ENCODE results near the gene SLC19A1.

The SLC19A1 gene

GRCh38 chr21:45515241-45516061 is 26.8 kb downstream of the SLC19A1 start:
- DNase-seq = no peak

DNA sequence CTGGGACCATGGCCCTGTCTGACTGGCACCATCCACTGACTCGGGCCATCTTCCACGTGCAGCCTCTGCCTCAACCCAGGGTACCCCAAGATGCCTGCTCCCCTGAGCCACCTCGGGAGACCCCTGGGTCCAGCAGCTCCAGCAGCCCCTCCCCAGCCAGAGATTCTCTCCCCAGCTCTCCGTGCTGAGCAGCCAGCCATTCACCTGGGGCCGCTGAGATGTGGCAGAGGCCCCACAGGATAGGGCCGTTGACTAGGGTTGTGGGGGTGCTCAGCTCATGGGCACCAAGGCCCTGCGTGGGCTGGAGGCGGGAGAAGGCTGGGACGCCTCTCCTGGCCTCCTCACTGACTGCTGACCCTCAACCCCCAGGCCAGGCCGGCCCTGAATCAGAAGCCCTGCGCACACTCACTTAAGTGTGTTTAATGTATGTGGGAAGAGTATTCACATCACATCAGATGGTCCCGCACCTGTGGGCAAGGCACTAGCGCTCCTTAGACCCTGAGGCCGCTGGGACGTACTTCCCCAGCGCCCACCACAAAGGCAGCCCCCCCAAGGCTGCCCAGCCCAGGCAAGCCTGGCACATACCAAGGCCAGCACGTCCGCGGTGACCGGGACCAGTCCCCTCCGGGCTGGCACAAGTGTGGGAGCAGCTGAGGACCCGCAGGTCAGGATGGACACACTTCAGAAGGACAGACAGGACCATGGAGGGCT is 27.8 kb downstream of the SLC19A1 start:
- no peak for DNase-seq

GRCh38 chr21:45513741-45514310 is 28.4 kb downstream of the SLC19A1 start:
- no peak for DNase-seq

- DNase-seq = no peak
Observed at GRCh38 chr21:45513003-45513717, 29.1 kb downstream of the SLC19A1 start.

- DNase-seq = no peak
Observed at GRCh38 chr21:45512626-45513002, 29.6 kb downstream of the SLC19A1 start.

GRCh38 chr21:45511661-45512431 is 30.4 kb downstream of the SLC19A1 start:
- no peak for DNase-seq

GRCh38 chr21:45511007-45511406 is 31.2 kb downstream of the SLC19A1 start:
- DNase-seq = no peak

DNA sequence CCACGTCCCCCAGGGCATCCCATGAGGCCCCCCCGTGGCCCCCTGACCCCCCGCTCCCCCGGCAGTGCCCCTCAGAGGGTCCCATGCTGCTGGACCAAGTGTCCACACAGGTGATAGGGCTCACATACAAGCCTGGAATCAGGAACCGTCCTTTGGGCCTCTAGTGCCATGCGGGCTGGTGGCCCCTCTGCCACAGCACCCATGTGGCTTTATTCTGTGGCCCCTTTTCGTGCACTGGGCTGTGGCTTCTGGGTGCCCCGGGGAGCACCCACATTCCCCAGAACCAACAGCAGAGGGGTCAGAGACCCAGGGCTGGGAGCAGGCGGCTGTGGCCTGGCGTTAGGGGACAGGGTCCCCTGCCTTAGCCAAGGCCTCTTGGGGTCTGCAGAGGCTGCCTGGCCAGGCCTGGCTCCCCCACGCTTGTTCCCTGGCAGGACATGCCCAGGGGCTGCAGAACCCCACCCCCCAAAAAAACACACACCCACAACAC is 31.7 kb downstream of the SLC19A1 start:
- DNase-seq = no peak

GRCh38 chr21:45509566-45510465 is 32.4 kb downstream of the SLC19A1 start:
- DNase-seq = no peak

DNA sequence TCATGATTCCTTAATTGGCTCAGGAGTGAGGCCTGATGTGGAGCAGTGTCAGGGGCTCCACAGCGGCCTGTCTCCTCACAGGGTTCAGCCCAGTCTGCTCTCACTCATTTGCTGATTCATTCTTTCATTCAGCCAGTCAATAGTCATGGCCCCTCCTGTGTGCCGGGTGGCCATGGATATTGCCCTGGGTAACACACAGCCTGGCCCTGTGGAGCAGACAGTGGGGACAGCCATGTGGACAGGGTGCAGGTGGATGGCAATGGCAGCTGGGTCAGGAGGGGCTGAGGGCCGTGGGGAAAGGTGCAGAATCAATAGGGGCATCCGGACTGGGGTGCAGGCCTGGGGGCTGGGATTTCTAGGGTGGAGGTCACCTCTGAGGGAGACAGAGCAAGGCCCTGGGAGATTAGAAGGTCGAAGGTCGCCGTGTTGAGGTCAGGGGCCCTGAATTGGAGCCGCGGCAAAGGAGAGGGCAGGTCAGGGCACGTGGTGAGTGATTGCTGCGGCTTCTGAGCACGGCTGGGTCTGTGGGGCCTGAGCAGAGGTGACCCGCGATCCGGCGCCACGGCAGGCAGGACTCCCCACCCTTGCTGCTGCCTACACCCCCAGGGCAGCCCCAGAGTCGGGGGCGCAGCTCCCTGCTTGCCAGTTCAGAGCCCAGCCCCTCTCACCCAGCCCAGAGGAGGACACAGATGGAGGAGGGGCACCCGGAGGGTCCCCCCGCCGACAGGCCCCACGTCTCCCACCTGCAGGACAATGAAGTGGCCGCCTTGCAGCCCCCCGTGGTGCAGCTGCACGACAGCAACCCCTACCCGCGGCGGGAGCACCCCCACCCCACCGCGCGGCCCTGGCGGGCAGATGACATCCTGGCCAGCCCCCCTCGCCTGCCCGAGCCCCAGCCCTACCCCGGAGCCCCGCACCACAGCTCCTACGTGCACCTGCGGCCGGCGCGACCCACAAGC is 33.4 kb downstream of the SLC19A1 start:
- DNase-seq = no peak

- no peak for DNase-seq
Observed at GRCh38 chr21:45507888-45508508, 34.2 kb downstream of the SLC19A1 start.

DNA sequence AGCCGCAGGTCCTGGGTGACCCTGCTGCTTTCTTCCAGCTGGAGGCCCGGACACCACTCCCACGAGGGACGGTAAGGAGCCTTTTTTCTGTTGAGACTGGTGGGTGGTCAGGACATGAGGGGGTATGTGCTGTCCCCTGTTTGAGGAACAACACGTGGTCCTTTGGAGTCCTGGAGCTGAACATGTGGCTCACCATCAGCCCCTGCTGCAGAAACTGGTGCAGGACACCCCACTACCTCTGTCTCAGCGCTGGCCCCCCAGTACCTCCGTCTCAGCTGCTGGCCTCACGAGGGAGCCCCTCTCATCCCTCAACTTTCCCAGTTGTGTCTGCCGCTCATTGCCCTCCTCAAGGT is 34.7 kb downstream of the SLC19A1 start:
- DNase-seq = no peak

DNA sequence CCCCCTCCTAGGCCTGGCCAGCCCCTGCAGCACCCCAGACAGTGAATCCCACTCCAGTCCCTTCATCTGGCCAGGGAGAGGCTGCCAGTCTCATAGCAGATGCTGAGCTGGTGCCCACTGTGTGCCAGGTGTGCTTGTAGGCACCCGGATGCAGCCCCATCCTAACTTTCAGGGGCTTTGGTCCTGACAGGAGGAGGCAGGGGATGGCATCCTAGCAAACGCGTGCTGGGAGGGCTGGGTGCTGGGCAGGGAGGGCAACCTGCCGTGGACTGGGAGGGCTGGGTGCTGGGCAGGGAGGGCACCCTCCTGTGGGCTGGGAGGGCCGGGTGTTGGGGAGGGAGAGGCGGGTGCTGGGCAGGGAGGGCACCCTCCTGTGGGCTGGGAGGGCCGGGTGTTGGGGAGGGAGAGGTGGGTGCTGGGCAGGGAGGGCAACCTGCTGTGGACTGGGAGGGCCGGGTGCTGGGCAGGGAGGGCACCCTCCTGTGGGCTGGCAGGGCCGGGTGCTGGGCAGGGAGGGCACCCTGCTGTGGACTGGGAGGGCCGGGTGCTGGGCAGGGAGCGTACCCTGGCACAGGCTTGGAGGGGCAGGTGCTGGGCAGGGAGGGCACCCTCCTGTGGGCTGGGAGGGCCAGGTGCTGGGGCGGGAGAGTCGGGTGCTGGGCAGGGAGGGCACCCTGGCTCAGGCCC is 35.3 kb downstream of the SLC19A1 start:
- DNase-seq = no peak

GRCh38 chr21:45506241-45506817 is 35.9 kb downstream of the SLC19A1 start:
- DNase-seq = no peak

DNA sequence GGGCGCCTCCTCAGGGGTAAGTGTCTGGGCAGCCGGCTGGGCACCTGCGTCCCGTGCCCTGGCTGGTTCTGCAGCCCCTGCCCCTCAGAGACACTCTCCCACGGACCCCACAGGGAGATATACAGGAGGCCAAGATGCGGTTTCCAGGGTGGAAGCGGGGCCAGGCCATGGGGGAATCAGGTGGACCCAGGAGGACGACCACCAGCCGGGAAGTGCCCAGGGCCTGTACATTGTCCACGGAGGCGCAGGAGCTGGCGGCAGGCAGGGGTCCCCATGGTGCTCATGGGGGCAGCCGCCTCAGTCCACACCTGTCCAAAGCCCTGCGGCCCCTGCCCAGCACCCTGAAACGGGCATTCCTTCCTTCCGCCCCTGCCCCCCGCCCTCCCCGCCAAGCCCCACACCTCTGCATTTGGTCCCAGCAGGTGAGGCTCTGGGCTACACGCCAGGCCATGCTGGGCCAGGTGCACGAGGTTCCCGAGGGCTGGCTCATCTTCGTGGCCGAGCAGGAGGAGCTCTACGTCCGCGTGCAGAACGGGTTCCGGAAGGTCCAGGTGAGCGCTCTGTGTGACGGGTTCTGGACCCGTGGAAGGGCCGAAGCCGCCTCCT is 36.7 kb downstream of the SLC19A1 start:
- DNase-seq = no peak

DNA sequence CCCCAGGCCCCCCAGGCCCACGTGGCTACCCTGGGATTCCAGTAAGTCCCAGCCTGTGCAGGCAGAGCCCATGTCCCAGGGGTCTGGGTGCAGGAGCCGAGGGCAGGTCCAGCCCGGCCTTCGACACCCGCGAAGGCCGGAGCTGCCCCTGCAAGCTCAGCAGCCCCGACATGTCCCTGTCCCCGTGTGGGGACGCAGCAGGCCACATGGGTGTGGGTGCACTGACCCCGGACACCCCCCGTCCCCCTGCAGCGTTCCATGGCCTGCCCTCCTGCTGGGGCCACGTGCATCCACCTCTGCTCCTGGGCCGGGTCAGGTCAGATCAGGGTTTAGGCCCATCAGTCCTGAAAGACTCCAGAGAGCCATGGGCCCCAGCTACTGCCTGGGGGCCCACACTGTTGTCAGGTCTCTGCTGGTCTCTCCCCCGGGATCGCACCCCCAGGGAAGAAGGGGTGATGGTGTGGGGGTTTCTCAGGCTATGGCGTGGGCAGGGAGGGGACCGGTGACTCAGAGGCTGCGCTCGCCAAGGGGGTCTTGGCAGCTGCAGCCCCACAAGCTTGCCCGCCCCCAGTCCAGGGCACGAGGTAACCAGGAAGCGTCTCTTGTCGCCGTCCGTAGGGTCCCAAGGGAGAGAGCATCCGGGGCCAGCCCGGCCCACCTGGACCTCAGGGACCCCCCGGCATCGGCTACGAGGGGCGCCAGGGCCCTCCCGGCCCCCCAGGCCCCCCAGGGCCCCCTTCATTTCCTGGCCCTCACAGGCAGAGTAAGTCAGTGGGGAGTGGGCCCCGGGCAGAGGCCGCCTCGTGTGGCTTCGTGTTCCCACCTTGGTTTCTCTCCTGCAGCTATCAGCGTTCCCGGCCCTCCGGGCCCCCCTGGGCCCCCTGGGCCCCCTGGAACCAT is 37.5 kb downstream of the SLC19A1 start:
- DNase-seq = no peak

GRCh38 chr21:45504021-45504515 is 38.2 kb downstream of the SLC19A1 start:
- no peak for DNase-seq
